HCT116 (cell line): Measurements from ENCODE around the gene ESRRG.

Source experiments
- CEBPB ChIP-seq: IDR thresholded peaks from 2 replicates; pipeline ENCODE4 v1.6.1; 2012; ENCODE audit warnings: low read depth
- CTCF ChIP-seq, 3 experiments: fragments of 200-600 bp in 1 of 3; sonication (generic) in 1 of 3; IDR thresholded peaks in 2 of 3; conservative IDR thresholded peaks in 1 of 3; 2 replicates each; pipeline ENCODE4 v1.5.1; 2012 to 2017; ENCODE audit warnings: low read depth in 2 of 3, low read length in 2 of 3, antibody characterized with exemption in 1 of 3, borderline replicate concordance in 1 of 3, control low read depth in 1 of 3, mild to moderate bottlenecking in 1 of 3, mixed read lengths in 1 of 3, mixed run types in 1 of 3, moderate library complexity in 1 of 3; ENCODE audit not compliant: insufficient read depth in 1 of 3
- POLR2A ChIP-seq: IDR thresholded peaks from 2 replicates; pipeline ENCODE4 v1.7.0; 2011; ENCODE audit warnings: borderline replicate concordance; ENCODE audit not compliant: insufficient read depth, insufficient read length; ENCODE audit errors: extremely low read depth
- POLR2AphosphoS5 ChIP-seq: IDR thresholded peaks from 2 replicates; pipeline ENCODE4 v1.6.1; 2011; ENCODE audit warnings: mild to moderate bottlenecking, low read depth, low read length, moderate library complexity
- REST ChIP-seq: IDR thresholded peaks from 2 replicates; pipeline ENCODE4 v1.6.1; 2012; ENCODE audit warnings: low read depth
- SP1 ChIP-seq: IDR thresholded peaks from 2 replicates; pipeline ENCODE4 v1.6.1; 2012; ENCODE audit warnings: low read depth

- TF ChIP-seq CTCF (IDR thresholded peaks at IDR 0.05 in 2 of 3, conservative IDR thresholded peaks at IDR 0.05 in 1 of 3; ENCODE audit: borderline replicate concordance in 1 of 3, insufficient read depth in 1 of 3, low read depth in 2 of 3, low read length in 2 of 3) (no peak), CEBPB (no peak), POLR2AphosphoS5 (no peak), REST (no peak), SP1 (no peak), POLR2A (no peak)
Measured at GRCh38 chr1:216682752-216683151, 40.5 kb downstream of the ESRRG start.
